ENCODE measurements around the gene DOK4.

- TF ChIP-seq CTCF (IDR thresholded peaks at IDR 0.05; ENCODE audit: low read depth, low read length) = no peak
- no peak for TF ChIP-seq POLR2A (IDR thresholded peaks at IDR 0.05; ENCODE audit: extremely low read depth, insufficient read length)
- no peak for TF ChIP-seq MAX (IDR thresholded peaks at IDR 0.05; ENCODE audit: low read depth, low read length)
Measured at GRCh38 chr16:57531635-57532265, 45.5 kb upstream of the DOK4 start.

All from NB4 (cell line).